GM12892 (cell line): ENCODE measurements around the gene WARS2.

ENCODE experiments used
- DNase-seq: peaks from one replicate; pipeline ENCODE4 v3.0.0; 2011; ENCODE audit not compliant: insufficient read length
- FAIRE-seq: peaks from 2 replicates; lab custom pipeline; 2011; peaks lifted over from hg19 to GRCh38; lab: Jason Lieb, UNC
- POLR2A ChIP-seq: IDR thresholded peaks from 2 replicates; pipeline ENCODE4 v1.6.1; 2011; ENCODE audit warnings: low read depth, low read length, control low read depth
- POLR2AphosphoS5 ChIP-seq: IDR thresholded peaks from 2 replicates; pipeline ENCODE4 v1.6.1; 2011; ENCODE audit warnings: low read depth, low read length, control low read depth
- TAF1 ChIP-seq: IDR thresholded peaks from 2 replicates; pipeline ENCODE4 v1.6.1; 2011; ENCODE audit warnings: low read depth, mild to moderate bottlenecking, control low read depth, low read length, borderline replicate concordance

The WARS2 gene

DNA sequence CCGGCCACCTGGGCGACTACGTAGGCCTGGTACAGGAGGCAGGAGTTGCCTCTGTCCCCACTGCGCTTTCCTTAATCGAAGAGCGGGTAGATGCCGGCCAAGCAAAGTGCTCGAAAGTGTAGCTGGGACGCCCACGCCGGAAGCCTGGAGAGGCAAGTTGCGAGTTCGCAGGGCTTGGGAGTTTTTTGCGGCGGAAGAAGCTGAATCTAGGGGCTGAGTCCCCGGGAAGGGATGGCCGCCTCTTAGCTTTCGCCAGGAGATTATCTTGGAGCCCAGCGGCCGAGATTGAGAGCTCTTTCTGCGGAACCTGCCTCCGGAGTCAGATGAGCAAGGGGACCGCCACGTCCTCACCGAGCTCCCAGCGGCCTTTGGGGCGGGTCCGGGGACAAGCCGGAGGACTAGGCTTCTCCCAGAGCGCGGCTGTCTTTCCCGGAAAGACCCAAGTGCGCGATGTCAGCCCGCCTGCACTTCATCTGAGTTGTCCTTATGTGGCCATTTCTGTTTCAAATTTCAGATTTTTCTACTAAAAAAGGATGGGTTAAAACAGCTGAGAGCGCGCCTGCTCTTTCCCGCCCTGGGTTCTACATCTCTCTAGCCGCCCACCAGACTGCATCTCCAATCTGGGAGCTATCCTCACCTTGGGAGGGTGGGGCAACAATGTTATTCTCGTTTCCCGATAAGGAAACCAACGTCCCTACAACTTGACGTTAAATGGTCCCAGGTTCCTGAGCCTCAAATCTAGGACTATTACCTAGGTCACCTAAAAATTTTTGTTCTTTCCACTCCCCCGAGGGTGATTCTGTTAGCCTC is 139.9 kb downstream of the WARS2 start:
- TF ChIP-seq TAF1: no peak
- TF ChIP-seq POLR2A: no peak
- no peak for TF ChIP-seq POLR2AphosphoS5
- DNase-seq (no peak), FAIRE-seq (no peak)

DNA sequence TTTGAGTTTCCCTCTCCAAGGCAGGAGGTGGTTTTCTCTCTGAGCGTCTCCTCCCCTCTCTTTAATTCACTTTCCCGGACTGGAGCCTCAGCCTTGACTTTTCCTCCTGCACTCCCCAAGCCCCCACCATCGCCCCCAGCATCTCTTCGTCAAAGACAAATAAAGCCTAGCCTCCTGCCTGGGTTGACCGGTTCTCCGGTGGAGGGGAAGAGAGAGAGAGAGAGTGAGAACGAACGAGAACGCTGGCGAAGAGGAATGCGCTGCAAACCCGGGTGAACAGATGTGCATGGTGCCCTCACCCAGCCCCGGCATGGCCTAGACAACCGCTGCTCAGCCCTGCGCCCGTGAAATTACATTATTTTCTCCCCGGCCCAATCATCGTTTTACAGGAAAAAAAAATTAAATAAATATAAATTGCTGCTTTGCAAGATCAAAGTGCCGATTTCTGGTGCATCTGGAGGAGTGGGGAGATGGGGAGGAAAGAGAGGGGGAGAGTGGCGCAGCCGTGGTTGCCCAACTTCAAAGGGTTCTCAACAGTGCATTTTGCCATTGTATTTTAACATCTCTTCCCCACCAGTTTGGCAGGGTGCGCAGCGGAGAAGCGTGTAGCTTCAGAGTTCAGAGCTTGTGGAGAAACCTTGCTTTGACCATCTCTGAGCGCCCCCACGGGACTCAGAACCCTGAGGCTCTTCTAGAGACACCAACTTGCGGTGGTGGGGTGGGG is 140.9 kb downstream of the WARS2 start:
- TF ChIP-seq TAF1 (no peak), POLR2A (no peak), POLR2AphosphoS5 (no peak)
- DNase-seq (no peak), FAIRE-seq (no peak)

DNA sequence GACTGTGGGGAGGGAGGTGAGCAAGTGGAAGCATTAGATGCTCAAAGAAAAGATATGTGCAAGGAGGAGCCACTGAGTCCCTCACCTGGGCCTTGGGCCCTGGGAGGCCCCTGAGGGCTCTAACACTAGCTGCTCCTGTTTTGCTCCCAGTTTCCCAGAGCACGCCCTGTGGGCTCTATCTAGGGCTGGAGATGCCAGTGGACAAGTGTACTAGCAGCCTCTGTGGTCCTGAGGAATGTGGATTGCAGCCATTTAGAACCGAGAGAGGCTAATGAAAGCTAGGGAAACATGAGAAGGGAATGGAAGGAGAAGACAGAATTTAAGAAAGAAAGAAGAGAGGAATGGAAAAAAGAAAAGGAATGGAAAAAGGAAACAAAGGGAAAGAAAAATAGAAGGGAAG is 142.3 kb downstream of the WARS2 start:
- FAIRE-seq (no peak), DNase-seq (no peak)
- TF ChIP-seq TAF1 (no peak), POLR2AphosphoS5 (no peak), POLR2A (no peak)

DNA sequence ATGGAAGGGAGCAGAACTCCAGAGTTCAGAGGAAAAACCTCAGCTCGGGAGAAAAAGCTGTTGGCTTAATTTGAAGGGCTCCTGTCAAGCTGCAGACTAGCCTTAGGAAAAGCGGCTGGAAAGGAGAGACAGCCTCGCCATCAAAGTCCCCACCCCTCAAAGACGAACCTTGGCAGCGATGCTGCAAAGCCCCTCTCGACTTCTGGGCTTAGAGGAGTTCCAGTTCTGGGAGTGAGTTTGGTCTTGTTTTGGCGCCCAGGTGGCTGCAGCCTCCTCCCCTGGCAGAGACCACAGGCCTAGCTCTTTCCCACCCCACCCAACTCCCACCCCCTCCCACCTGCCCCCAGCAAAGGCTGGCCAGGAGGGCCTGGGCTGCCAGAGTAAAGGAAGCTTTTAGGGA is 143.2 kb downstream of the WARS2 start:
- no peak for DNase-seq
- TF ChIP-seq POLR2AphosphoS5 (no peak), POLR2A (no peak), TAF1 (no peak)
- FAIRE-seq: no peak

DNA sequence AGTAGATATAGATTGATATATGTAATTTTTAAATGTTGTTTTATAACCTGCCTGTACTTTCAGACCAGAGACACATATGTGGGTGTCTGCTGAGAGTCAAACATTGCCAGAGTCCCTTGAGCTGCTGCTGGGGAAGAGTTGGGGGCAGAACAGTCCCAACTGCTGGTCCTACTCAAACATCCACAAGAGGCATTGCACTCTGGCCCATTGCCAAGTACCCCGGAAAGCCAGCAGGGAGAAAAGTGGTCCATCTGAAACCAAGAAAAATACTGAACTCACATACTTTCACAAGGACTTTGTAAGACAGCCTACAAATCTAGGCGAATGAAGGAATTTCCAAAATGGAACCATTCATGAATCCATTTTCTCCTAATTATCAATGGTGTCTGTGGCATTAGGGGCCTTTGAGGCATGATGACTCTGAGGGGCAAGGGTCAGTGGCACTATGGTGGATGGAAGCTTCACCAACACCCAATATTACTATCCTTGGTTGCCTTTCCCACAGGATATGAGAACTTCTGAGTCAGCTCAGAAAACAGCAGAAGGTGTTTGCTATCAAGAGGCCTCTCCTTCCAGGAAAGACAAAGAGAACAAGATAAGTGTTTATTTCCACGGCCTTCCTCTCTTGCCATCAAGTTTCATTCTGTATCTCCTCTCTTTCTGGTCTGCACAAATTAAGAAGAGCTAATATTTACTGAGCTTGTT is 145.0 kb downstream of the WARS2 start:
- FAIRE-seq: no peak
- no peak for DNase-seq
- TF ChIP-seq TAF1 (no peak), POLR2A (no peak), POLR2AphosphoS5 (no peak)

DNA sequence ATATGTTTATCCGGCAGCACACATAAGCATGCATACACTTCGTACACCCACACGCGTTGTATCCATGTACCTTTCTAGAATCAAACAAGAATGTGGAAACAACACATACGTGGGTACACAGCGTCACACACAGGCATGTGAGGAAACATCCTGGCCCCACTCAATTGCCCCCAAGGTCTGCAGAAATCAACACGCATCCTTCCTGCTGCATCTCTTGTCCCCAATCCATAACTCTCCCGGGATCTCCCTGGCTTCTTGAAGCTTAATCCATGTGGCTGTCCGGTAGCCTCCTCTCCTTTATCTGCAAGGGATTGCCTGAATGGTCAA is 146.8 kb downstream of the WARS2 start:
- FAIRE-seq (no peak), DNase-seq (no peak)
- TF ChIP-seq POLR2AphosphoS5: no peak
- TF ChIP-seq TAF1: no peak
- no peak for TF ChIP-seq POLR2A

DNA sequence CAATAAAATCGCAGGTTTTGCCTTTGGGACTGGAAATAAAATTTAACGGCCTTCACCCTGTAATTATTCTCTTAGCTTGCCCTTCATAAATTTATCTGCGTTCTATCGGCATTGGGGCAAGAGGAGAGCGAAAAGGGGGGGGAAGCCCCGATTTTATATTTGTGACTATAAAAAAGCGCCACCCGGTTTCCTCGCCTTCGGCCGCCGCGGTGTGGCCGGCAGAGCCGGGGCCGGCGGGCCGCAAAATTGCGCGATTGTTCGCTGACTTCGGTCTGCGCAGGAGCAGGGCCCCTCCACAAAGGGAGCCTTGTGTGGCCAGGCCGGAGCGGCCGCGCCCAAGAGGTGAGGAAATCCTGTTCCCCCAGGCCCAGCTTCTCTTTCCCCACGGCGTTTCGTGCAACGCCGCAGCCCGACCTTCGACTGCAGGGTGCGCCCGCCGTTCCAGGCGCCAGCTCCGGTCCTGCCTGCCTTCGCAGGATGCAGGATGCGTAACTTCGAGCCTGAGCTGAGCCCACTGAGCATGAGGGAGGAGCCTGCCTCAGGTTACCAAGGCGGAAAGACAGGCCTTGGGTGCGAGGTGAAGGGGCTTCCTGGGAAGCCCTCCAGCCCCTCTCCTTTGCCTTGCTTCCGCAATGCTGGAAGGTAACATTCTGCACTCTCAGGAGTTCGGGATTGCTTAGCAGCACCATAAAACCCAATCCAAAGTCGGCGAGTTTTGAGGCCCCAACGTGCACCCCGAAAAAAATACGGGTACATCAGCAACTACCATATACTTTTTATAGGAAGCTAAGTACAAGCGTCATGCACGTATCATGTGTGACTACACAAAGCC is 147.4 kb downstream of the WARS2 start:
- DNase-seq (no peak), FAIRE-seq (no peak)
- TF ChIP-seq TAF1 (no peak), POLR2A (no peak), POLR2AphosphoS5 (no peak)

DNA sequence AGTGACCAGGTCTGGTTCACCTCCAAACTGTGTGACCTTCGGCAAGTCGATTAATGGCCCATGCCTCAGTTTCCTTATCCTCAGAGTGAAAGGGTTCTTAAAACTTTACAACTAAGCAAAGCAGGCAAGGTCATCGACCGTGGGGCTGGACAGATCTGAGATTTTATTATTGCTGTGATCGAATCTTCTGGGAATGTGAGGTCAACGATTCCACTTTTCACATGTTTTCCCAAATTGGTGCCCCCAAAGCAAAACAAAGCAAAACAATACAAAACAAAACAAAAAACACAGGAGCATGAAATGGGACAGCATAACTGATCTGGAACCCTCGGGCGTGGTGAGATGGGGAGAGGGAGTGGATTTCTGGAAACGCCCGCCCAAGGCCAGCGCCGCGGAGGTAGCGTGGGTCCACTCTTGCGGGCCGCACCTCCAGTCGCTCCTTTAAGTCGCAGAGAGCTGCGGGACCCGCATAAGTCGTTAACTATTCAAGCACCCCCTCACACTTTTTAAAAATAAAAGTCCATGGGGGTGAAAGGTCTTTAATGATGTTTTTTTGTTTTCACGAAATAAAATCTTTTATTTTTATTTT is 148.1 kb downstream of the WARS2 start:
- FAIRE-seq: no peak
- no peak for TF ChIP-seq POLR2AphosphoS5
- DNase-seq: no peak

DNA sequence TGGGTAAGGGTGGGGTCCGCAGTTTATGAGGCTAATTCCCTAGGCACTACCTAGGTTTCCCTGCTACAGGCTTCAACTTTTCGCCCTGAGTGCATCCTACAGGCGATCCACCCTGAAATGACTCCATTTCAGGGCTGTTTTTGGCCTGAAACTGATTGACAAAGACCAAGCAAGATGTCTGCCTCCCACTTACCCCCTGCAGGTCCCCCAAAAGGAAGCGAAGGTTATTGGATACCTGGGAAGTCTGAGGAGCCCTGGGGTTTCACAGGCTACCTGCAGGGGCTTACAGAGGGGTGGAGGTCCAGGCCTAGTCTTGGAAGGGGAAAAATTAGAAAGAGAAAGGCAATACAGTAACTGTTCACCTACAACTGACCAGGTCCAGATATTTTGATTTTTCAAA is 149.0 kb downstream of the WARS2 start:
- no peak for DNase-seq
- no peak for FAIRE-seq
- TF ChIP-seq POLR2AphosphoS5: no peak
- TF ChIP-seq POLR2A: no peak
- no peak for TF ChIP-seq TAF1

DNA sequence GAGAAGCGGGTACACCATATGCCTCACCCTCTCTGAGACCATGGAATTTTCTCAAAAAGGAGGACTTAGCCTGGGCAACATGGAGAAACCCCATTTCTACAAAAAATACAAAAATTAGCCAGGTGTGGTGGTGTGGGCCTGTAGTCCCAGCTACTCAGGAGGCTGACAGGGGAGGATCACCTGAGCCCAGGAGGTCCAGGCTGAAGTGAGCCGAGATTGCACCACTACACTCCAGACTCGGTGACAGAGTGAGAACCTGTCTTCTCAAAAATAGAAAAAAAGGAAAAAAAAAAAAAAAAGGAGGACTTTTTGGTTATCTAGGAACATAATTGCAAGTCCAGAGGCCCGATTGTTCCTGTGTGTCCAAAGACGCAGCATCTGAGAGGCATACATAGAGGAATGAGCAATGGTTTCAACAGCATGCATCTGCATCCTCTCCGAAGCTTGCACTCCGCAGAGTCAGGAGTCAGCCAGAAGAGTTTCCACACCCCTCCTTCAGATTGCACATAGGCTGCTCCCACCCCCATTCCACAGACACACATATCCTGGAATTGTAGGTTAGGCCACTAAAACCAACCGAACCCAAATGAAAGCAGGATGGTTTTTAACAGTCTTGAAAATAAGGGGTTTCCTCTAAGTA is 149.8 kb downstream of the WARS2 start:
- DNase-seq (no peak), FAIRE-seq (no peak)
- TF ChIP-seq POLR2AphosphoS5 (no peak), TAF1 (no peak), POLR2A (no peak)

DNA sequence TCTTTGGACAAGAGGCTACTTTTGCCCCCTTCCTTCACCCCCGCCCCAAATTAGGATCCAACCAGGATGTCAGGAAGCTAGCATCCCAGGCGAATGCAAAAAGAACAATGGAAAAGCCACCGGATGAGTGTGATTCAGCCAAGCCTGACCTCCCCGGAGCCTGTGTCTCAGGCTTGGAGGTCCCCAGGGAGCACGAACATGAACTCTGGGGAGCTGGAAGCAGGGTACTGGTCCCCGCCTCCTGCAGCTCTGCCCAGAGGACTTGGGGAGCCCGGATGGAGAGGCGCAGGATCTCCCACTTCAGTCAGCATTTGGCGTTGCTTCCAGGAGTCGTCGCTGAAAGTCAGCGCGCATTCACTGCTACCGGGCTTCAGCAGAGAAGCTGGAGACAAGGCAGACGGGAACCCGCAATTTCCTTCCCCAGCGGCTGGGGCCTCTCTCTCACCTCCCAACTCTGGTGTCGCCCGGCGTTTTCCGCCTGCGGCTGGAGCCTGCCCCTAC is 150.5 kb downstream of the WARS2 start:
- no peak for TF ChIP-seq TAF1
- TF ChIP-seq POLR2AphosphoS5: no peak
- no peak for TF ChIP-seq POLR2A
- DNase-seq: no peak
- FAIRE-seq: no peak
